Measurements from ENCODE around the gene INTS15.
"Not testable (repeated sequence)": the region's sequence is repeated elsewhere in the genome, so short reads cannot be mapped to it uniquely, and the experiment has no call there.

INTS15 gene

DNA sequence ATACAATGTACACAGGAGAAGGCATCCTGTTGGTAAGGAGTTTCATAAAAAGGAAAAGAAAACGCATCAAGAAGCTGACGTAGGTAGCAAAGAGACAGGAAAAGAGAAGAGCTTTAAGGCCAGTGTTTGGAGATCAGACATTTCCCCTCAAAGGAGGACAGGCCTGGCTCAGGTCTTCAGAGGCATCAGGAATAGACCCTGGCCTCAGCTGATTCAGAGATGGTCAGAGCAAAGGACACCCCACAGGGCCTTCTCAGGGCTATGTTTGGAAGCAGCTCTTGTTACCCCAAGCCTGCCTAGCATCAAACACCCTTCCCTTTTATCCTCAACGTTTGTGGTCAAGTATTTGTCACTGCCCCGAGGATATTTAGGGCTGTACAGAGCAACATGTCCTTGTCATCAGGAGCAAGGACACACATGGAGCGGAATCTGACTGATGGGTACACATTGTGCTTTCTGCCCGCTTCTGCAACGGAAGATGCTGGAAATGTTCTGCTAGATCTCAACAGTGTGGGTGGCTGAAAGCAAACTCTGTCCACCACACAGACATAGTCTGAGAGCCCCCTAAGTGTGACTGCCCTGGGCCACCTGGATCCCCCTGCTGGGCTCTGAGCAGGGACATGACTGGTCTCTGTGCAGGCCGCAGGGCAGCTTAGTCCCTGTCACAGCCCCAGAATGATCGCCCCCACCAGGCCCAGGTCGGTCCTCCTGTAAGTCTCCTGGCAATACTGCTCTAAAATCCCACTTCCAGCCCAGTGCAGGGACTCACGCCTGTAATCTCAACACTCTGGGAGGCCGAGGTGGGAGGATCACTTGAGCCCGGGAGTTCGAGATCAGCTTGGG, 13.6 kb upstream of the INTS15 start:
- no peaks in the 10 kb centered on the region for H3K27me3 ChIP-seq (ENCODE audit: insufficient read depth, low read length, poor library complexity, severe bottlenecking)
- peak overlapping the region; percentile 56 for H3K4me2 ChIP-seq (ENCODE audit: low read depth, low read length, poor library complexity, severe bottlenecking)
- 0 out of 2 replicates have a peak, but pooled peaks cover 12% of the 10 kb centered on the region for H3K79me2 ChIP-seq (ENCODE audit: insufficient read depth, low read length)
- no peaks in the 10 kb centered on the region for H4K20me1 ChIP-seq (ENCODE audit: insufficient read depth, low read length, poor library complexity, severe bottlenecking)
- no peak for TF ChIP-seq EZH2phosphoT487 (IDR thresholded peaks at IDR 0.05; ENCODE audit: borderline replicate concordance)
- TF ChIP-seq, protein P1, sequence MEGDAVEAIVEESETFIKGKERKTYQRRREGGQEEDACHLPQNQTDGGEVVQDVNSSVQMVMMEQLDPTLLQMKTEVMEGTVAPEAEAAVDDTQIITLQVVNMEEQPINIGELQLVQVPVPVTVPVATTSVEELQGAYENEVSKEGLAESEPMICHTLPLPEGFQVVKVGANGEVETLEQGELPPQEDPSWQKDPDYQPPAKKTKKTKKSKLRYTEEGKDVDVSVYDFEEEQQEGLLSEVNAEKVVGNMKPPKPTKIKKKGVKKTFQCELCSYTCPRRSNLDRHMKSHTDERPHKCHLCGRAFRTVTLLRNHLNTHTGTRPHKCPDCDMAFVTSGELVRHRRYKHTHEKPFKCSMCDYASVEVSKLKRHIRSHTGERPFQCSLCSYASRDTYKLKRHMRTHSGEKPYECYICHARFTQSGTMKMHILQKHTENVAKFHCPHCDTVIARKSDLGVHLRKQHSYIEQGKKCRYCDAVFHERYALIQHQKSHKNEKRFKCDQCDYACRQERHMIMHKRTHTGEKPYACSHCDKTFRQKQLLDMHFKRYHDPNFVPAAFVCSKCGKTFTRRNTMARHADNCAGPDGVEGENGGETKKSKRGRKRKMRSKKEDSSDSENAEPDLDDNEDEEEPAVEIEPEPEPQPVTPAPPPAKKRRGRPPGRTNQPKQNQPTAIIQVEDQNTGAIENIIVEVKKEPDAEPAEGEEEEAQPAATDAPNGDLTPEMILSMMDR (conservative IDR thresholded peaks at IDR 0.05; ENCODE audit: low read length) = peak; percentile 28
- no peaks in the 10 kb centered on the region; the same call in 1 of the 2 replicates for H3F3A ChIP-seq (ENCODE audit: low read depth)
- no peaks in the 10 kb centered on the region for H3K9me2 ChIP-seq (replicated peaks; ENCODE audit: low read depth, low read length)
- H3K4me3 ChIP-seq (ENCODE audit: low read length, poor library complexity, severe bottlenecking) = peak overlapping the region; percentile 99
- peak overlapping the region; percentile 73 for H3K9ac ChIP-seq (ENCODE audit: low read depth, low read length, poor library complexity, severe bottlenecking)
- H3K4me1 ChIP-seq (ENCODE audit: insufficient read depth, low read length, poor library complexity, severe bottlenecking) = peaks cover 12% of the 10 kb centered on the region
- no peak overlapping the region for H2AFZ ChIP-seq (ENCODE audit: low read length)
- H3K36me3 ChIP-seq (ENCODE audit: insufficient read depth, low read length) = no peaks in the 10 kb centered on the region
- no peaks in the 10 kb centered on the region for H3K9me3 ChIP-seq (ENCODE audit: insufficient read depth, low read depth, low read length)

DNA sequence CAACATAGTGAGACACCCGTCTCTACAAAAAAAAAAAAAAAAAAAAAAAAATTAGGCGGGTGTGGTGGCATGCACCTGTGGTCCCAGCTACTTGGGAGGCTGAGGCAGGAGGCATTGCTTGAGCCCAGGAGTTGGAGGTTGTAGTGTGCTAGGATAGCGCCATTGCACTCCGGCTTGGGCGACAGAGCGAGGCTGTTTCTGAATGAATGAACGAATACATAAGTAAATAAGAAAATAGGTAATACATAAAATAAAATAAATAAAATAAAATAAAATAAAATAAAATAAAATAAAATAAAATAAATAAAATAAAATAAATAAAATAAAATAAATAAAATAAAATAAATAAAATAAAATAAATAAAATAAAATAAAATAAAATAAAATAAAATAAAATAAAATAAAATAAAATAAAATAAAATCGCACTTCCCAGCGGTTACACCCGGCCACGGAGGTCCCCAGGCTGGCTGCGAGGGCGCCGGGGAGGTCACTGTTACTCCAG, 12.9 kb upstream of the INTS15 start:
- peak overlapping the region; percentile 95 for H3K9ac ChIP-seq (ENCODE audit: low read depth, low read length, poor library complexity, severe bottlenecking)
- H2AFZ ChIP-seq (ENCODE audit: low read length) = not testable (repeated sequence)

DNA sequence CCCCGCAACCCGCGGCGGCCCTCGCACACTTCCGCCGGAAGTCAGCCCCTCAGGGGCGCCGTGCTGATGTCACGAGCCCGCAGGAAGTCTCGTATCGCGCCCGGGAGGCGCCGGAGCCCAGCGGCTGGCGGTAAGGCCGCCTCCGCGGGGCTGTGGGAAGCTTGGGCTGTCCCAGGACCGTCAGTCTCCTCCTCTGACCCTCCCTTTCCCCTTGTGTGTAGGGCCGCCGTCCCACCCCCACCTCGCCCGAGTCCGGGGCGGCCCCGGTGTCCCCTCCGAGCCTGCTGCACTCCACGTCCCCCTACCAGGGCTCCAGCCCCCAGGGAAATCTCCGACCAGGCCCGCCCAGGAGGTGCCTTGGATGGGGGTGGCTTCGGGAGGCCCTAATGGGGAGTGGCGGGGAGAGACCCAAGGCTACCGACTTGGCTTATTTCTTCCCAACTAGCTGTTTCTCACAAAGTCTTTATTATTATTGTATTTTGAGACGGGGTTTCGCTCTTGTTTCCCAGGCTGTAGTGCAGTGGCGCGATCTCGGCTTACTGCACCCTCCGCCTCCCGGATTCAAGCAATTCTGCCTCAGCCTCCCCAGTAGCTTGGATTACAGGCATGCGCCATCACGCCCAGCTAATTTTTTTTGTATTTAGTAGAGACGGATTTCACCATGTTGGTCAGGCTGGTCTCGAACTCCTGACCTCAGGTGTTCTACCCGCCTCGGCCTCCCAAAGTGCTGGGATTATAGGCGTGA, 12.3 kb upstream of the INTS15 start, which contains the start of gene ZDHHC4:
ZDHHC4 (plus strand) TSS at position 86 of the 745 bp plus-strand sequence. CDS start 3,108 bp downstream, outside the sequence.
- Histone ChIP-seq H3K27me3 (ENCODE audit: insufficient read depth, low read length, poor library complexity, severe bottlenecking) (no peaks in the 10 kb centered on the region), H3K9me2 (replicated peaks; ENCODE audit: low read depth, low read length) (no peaks in the 10 kb centered on the region), H3F3A (ENCODE audit: low read depth) (no peaks in the 10 kb centered on the region; the same call in 1 of the 2 replicates), H2AFZ (ENCODE audit: low read length) (peak within 1 kb of the TSS; percentile 97), H3K36me3 (ENCODE audit: insufficient read depth, low read length) (no peaks in the 10 kb centered on the region), H3K4me2 (ENCODE audit: low read depth, low read length, poor library complexity, severe bottlenecking) (peak within 1 kb of the TSS; percentile 72), H4K20me1 (ENCODE audit: insufficient read depth, low read length, poor library complexity, severe bottlenecking) (no peaks in the 10 kb centered on the region), H3K79me2 (ENCODE audit: insufficient read depth, low read length) (0 out of 2 replicates have a peak, but pooled peaks cover 12% of the 10 kb centered on the region), H3K4me3 (ENCODE audit: low read length, poor library complexity, severe bottlenecking) (peak within 1 kb of the TSS; percentile 99), H3K9me3 (ENCODE audit: insufficient read depth, low read depth, low read length) (no peaks in the 10 kb centered on the region), H3K4me1 (ENCODE audit: insufficient read depth, low read length, poor library complexity, severe bottlenecking) (peaks cover 12% of the 10 kb centered on the region), H3K9ac (ENCODE audit: low read depth, low read length, poor library complexity, severe bottlenecking) (peak within 1 kb of the TSS; percentile 95)
- no peak for TF ChIP-seq EZH2phosphoT487 (IDR thresholded peaks at IDR 0.05; ENCODE audit: borderline replicate concordance)

More for the DNA sequence above, 12.9 kb upstream of the INTS15 start:
- H4K20me1 ChIP-seq (ENCODE audit: insufficient read depth, low read length, poor library complexity, severe bottlenecking); H3K36me3 ChIP-seq (ENCODE audit: insufficient read depth, low read length); H3K9me3 ChIP-seq (ENCODE audit: insufficient read depth, low read depth, low read length); H3F3A ChIP-seq (ENCODE audit: low read depth); H3K9me2 ChIP-seq (replicated peaks; ENCODE audit: low read depth, low read length); H3K27me3 ChIP-seq (ENCODE audit: insufficient read depth, low read length, poor library complexity, severe bottlenecking): not testable (repeated sequence)
- 0 out of 2 replicates have a peak, but pooled peaks cover 12% of the 10 kb centered on the region for H3K79me2 ChIP-seq (ENCODE audit: insufficient read depth, low read length)
- peak overlapping the region; percentile 56 for H3K4me2 ChIP-seq (ENCODE audit: low read depth, low read length, poor library complexity, severe bottlenecking)
- peaks cover 12% of the 10 kb centered on the region for H3K4me1 ChIP-seq (ENCODE audit: insufficient read depth, low read length, poor library complexity, severe bottlenecking)
- H3K4me3 ChIP-seq (ENCODE audit: low read length, poor library complexity, severe bottlenecking) = peak overlapping the region; percentile 99
